SW480 (cell line): Measurements from ENCODE around the gene RPL6.
"Not testable (repeated sequence)": the region's sequence is repeated elsewhere in the genome, so short reads cannot be mapped to it uniquely, and the experiment has no call there.

ENCODE experiments used
- DNase-seq: peaks from one replicate; pipeline ENCODE4 v3.0.0-alpha.2; 2016; ENCODE audit warnings: low spot score

RPL6 gene

DNA sequence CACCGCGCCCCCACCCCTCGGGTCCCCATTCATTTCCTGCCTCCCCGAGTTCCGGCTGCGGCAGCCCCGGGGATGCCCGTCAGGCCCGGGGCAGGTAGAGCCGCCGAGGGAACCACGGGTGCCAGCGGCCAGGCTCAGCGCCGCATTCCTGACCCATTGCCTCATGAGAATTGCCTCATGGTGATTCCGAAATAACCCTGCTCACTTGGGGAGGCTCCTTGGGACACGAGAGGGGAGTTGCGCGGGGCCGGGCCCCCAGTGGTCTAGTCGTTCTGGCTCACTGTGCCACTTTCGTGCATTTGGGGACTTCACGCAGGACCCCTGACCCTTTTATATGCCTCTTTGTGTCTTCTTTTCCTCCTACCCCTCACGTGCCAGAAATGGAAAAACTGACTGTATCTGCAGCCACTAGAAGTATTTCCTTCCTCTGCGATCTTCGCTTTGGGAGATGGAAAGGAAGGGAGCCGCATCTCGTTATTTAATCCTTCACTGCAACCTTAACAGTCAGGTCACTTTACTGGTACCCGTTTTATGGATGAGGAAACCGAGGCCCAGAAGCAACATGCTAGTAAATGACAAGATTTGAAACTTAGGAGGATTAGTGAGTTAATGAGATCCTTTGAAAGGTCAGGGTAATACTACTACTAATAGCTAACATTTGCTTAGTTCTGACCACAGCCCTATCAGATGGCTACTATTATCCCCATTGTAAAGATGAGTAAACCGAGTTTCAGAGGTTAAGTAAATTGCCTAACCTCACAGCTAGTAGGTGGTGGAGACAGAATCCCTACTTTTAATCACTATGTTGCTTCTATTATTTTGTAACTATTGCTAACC, 10.1 kb upstream of the RPL6 start:
- DNase-seq = peak; percentile 66

DNA sequence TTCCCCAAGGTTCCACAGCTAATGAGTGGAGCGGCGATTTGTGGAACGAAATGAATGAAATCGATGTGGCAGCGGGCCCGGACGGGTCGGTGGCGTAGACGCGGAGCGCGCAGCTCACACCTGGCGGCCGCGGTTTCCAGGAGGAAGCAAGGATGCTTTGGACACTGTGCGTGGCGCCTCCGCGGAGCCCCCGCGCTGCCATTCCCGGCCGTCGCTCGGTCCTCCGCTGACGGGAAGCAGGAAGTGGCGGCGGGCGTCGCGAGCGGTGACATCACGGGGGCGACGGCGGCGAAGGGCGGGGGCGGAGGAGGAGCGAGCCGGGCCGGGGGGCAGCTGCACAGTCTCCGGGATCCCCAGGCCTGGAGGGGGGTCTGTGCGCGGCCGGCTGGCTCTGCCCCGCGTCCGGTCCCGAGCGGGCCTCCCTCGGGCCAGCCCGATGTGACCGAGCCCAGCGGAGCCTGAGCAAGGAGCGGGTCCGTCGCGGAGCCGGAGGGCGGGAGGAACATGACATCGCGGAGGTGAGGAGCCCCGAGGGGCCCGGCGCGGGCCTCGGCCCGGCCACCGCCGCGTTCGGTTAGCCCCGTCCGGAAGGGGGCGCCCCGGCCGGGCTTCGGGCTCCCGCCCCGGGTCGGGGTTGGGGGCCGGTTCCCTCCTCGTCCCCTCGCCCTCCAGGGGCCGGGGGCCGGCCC, 9.3 kb upstream of the RPL6 start, which contains the start of gene PTPN11:
Gene PTPN11, plus strand, starts transcription at position 340 of the 689 bp plus-strand sequence. Its CDS starts 165 bp downstream, at position 505.
- DNase-seq = peak; percentile 78

DNA sequence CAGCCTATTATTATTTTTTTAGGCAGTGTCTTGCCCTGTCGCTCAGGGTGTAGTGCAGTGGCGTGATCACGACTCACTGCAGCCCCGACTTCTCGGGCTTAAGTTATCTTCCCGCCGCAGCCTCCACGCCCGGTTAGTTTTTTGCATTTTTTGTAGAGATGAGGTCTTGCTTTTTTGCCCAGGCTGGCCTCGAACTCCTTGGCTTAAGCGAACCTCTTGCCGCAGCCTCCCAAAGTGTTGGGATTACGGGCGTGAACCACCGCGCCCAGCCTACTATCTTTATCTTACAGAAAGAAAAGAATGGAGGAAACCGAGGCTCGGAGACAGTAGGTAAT, 8.8 kb upstream of the RPL6 start:
- DNase-seq = no peak

DNA sequence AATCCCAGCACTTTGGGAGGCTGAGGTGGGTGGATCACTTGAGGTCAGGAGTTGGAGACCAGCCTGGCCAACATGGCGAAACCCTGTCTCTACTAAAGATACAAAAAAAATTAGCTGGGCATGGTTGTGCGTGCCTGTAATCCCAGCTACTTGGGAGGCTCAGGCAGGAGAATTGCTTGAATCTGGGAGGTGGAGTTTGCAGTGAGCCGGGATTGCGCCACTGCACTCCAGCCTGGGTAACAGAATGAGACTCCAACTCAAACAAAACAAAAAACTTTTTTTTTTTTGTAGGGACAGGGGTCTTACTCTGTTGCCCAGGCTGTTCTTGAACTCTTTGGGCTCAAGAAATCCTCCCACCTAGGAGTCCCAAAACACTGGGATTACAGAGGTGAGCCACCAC, 6.1 kb upstream of the RPL6 start:
- not testable (repeated sequence) for DNase-seq

DNA sequence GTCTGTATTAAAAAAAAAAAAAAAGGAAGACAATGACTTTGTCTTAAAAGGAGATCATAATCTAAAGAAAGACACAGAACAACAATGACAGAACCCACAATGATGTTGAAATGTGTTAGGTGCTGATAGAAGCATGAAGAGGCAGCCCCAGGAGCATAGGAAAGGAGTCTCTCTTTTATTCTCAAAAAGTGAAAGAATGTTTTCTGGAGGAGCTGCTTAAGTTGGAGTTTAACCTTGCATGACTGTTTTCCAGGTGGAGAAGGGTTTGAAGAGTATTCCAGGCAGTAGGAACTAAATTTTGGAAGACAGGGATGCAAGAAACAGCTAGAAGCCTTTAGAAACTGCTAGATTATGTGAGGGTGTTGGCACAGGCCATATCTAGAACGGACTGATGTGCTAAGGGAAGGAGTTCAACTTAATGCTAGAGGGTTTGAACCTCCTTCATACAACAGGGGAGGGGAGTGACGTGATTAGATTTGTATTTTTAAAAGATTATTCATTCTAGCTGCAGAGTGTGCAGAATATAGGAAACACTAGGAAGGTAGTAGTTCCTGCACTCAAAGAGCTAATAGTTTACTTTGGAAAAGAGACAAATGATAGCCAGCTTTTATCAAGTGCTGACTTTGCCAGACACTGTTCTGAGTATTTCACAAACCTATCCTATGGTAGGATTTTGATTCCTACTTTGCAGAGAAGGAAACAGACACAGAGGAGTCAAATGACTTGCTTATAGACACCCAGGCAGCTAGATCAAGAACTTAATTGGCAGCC, 4.6 kb upstream of the RPL6 start:
- no peak for DNase-seq

DNA sequence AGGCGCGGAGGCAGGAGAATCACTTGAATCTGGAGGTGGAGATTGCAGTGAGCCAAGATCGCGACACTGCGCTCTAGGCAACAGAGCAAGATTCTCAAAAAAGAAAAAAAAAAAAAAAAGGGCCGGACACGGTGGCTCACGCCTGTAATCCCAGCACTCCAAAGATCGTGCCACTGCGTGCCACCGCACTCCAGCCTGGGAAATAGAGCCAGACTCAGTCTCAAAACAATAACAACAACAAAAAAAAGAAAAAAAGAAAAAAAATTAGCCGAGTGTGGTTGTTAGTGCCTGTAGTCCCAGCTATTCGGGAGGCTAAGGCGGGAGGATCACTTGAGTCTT, 470 bp upstream of the RPL6 start:
- no peak for DNase-seq

DNA sequence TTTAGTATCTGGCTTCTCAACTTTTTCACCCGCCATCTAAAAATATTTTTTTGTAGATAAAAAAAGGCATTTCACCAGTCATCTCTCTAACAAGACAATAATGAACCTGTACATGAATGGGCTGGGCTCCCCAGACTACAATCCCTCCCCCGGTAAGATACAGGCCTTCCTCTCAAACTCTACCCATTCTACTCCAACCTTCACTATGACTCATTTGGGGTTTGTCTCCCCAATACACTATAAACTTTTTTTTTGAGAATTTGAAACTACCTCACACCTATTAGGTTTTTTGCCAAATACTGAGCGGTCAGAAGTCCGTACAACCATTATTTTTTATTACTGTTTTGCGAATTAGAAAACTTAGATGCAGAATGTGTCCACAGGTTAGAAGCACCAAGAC, 784 bp downstream of the RPL6 start:
- no peak for DNase-seq

DNA sequence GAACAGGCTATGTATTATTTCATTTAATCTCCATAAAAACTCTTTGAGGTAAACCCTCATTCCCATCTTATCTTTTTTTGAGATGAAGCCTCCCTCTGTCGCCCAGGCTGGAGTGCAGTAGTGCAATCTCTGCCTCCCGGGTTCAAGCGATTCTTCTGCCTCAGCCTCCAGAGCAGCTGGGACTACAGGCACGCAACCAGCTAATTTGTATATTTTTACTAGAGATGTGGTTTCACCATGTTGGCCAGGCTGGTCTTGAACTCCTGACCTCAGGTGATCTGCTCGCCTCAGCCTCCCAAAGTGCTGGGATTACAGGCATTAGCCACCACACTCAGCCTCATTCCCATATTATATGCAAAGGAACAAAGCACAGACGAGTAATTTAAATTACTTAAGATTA, 1.7 kb downstream of the RPL6 start:
- not testable (repeated sequence) for DNase-seq

DNA sequence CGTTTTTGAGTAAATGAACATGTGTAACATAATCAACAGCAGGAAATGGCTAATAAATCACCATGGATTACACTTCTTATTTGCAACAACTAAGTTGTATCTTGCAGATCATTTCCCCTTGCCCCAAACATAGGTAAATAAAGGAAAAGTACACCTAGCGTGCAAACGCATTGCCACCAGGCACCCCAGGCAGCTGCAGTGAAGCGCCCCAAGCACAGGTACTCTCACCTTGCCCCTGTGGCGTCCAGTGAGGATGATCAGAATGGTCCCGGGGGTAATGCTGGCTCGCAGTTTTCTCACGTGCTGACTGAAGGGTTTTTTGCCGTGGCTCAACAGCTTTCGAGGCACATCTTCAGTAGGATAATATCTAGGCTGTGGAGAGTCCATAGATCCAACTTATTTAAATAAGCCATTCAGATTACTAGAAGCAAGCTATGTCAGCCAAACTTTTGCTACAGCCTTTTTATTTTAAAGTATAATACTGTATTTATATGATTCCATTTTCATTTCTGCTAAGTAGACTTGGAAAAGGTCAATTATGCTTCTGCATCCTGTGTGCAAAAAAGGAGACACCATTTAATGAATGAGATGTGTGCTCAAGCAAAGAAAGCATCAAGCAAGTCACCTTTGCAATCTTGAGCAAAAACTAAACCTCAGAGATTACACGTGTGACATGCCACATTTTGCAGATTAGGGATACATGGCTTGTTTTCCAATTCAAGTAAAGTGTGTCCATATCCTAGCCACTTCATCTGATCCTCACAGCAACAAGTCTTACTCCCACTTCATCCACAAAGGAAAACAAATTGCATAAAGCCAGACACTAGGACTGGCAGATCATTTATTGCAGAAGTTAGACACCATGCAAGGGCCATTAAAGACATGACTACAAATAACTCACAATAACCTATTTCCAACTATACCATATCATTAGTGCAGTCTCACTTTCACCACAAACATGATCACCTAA, 2.6 kb downstream of the RPL6 start:
- DNase-seq = no peak

DNA sequence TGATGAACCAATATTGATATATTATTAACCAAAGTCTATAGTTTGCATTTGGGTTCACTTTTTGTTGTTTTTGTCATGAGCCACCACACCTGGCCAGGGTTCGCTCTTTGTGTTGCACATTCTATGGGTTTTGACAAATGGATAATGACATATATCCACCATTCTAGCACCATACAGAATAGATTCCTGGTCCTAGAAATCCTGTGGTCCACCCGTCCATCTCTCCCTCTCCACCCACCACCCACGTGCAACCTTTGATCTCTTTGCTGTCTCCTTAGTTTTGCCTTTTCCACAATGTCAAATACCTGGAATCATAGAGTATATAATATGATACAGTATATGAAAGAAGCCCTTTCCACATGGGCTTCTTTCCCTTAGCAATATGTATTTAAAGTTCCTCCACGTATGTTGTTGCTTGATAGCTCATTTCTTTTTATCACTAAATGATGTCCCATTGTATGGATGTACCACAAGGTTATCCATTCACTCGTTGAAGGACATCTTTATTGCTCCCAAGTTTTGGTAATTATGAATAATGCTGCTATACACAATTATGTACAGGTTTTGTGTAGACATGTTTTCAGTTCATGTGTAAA, 7.4 kb downstream of the RPL6 start:
- DNase-seq = peak; percentile 27

DNA sequence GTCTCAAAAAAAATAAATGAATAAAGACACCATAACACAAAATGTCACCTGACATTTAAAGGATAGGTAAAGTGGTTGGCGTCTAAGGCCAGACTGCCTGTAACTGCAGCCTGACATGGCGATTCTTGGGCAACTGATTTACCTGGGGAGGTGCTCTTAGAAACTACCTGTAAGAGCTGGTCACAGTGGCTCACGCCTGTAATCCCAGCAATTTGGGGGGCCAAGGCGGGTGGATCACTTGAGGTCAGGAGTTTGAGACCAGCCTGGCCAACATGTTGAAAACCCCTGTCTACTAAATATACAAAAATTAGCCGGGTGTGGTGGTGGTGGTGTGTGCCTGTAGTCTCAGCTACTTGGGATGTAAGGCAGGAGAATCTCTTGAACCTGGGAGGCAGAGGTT, 8.4 kb downstream of the RPL6 start:
- DNase-seq = no peak

DNA sequence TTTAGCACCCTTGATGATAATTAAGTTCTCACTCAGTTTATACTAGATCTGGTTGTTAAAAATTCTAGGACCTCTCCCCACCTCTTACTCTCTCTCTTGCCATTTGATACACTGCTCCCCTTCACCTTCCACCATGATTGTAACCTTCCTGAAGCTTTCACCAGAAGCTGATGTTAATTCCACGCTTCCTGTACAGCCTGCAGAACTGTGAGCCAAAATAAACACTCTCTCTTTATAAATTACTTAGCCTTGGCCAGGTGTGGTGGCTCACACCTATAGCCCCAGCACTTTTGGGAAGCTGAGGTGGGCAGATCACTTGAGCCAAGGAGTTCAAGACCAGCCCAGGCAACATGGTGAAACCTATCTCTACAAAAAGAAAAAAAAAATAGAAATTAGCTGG, 16.1 kb downstream of the RPL6 start:
- DNase-seq = no peak

DNA sequence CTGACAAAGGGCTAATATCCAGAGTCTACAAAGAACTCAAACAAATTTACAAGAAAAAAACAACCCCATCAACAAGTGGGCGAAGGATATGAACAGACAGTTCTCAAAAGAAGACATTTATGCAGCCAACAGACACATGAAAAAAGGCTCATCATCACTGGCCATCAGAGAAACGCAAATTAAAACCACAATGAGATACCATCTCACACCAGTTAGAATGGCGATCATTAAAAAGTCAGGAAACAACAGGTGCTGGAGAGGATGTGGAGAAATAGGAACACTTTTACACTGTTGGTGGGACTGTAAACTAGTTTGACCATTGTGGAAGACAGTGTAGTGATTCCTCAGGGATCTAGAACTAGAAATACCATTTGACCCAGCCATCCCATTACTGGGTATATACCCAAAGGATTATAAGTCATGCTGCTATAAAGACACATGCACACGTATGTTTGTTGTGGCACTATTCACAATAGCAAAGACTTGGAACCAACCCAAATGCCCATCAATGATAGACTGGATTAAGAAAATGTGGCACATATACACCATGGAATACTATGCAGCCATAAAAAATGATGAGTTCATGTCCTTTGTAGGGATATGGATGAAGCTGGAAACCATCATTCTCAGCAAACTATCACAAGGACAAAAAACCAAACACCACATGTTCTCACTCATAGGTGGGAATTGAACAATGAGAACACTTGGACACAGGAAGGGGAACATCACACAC, 19.3 kb downstream of the RPL6 start:
- DNase-seq = not testable (repeated sequence)

DNA sequence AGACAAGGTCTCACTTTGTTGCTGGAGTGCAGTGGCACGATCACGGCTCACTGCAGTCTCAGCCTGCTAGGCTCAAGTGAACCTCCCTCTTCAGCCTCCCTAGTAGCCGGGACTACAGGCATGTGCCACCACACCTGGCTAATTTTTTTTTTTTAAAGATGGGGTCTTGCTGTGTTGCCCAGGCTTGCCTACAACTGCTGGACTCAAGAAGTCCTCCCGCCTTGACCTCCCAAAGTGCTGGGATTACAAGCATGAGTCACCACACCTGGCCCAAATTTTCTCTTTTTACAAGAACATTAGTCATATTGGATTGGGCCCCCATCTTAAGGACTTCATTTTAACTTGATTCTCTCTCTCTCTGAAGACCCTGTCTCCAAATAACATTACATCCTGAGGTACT, 20.2 kb downstream of the RPL6 start:
- no peak for DNase-seq

DNA sequence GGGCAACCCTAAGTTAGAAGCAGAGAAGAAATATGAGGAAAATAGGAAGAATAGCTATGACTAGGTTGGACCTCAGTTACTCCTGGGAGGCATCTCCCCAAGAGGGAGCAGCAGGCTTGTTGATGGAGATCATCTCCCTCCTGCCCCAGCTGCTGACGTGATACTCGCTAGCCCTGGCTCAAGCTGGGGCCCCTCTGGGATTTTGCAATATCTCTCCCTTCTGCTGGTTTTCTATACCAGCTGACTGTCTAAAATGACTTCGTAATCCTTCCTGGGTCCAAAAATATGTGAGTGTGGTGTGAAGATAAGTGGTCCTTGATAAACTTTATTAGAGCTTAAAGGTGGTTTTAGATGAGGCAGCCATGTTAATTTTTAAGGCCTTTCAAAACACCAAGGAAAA, 22.7 kb downstream of the RPL6 start:
- no peak for DNase-seq

DNA sequence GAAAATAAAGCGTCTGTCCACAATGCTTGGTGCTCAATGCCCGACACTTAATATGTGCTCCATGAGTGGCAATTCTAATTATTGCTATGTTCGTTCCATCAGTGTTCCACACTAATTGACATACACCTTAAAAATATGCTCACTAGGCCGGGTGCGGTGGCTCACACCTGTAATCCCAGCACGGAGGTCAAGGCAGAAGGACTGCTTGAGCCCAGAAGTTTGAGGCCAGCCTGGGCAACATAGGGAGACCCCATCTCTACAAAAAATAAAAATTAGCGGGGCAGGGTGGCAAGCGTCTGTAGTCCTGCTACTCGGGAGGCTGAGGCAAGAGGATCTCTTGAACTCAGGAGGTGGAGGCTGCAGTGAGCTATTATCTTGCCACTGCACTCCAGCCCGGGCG, 26.5 kb downstream of the RPL6 start:
- DNase-seq = no peak

DNA sequence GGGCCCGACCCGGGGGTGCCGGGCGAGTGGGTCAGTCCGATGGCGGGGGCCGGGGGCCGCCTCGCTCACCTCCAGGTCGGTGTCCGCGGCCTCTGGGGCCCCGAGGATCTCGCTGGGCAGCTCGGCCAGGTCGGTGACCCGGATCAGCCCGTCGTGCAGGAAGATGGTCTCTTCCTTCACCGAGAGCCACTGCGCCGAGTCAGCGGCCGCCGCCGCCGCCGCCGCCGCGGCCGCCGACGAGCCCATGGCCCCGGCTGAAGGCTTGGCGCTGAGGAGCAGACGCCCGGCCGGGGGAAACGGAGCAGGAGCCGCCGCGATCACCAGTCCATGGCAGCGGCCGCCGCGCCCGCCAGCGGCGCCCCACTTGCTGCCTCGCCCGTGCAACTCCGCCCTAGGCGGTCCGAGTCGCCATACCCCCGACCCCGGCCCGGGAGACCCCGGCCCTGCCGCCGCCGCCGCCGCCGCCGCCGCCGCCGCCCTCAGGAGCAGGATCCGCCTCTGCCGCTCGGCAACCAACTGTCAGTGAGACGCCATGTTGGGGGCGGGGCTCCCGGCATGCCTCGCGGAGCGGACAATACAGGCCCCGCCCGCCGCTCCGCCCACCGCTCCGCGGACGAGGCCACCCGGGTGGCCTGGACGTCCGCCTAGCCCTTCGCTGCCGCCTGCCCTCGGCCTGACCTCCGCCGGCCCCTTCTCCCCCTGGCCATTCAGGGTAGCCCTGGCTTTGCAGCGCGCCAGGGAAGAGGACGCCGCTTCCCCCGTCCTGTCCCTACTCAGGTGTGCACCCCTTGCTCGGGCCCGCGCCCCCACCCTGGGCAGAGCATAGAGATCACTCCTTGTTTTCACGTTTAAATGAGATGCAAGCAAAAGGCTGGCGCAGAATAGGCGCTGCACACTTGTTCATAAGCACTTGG, 27.3 kb downstream of the RPL6 start, which contains the start of gene HECTD4:
Gene HECTD4, minus strand, starts transcription at position 549 of the 914 bp plus-strand sequence. Its CDS starts 303 bp downstream, at position 246.
- DNase-seq = peak; percentile 85

DNA sequence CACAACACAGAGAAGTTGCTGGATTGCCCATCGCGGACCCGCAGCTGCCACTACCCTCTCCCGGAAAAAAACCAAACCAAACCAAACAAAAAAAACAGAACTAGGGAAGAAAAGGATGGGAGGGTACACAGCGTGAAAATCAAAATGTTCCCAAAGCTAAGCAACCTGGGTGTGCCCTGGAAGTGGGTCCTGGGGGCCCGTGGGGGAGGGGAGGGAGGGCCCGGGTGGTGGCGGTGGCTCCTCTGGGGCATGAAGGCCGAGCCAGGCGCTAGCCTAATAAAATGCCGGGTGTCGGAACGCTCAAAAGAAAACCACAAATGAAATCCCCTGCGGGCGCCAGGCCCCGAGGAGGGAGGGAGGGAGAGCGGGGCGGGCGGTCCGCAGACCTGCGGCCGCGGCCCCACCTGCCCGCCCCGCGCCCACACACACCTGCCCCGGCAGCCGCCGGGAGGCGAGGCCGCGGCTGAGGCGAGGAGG, 28.0 kb downstream of the RPL6 start:
- DNase-seq = peak; percentile 71
